Rectal smooth muscle tissue (tissue), 1 donor: ENCODE results near the gene KRTAP5-1.

ENCODE experiments used
- H3K27ac ChIP-seq: one replicate; pipeline ENCODE4 v1.7.0; 2013; ENCODE audit warnings: low read depth, low read length, inconsistent platforms
- H3K27me3 ChIP-seq: one replicate; pipeline ENCODE4 v1.7.0; 2013; ENCODE audit warnings: low read length; ENCODE audit not compliant: control insufficient read depth, insufficient read depth
- H3K36me3 ChIP-seq: one replicate; pipeline ENCODE4 v1.7.0; 2013; ENCODE audit warnings: low read length; ENCODE audit not compliant: control insufficient read depth, insufficient read depth
- H3K4me1 ChIP-seq: one replicate; pipeline ENCODE4 v1.7.0; 2013; ENCODE audit warnings: low read length; ENCODE audit not compliant: control insufficient read depth, insufficient read depth
- H3K4me3 ChIP-seq: one replicate; pipeline ENCODE4 v1.7.0; 2013; ENCODE audit warnings: low read length
- H3K9ac ChIP-seq: one replicate; pipeline ENCODE4 v1.7.0; 2013; ENCODE audit warnings: low read length

Gene KRTAP5-1

GRCh38 chr11:1574933-1575242, 10.2 kb downstream of the KRTAP5-1 start:
- Histone ChIP-seq H3K4me3 (no peak overlapping the region), H3K27me3 (no peaks in the 10 kb centered on the region), H3K4me1 (peaks cover 10% of the 10 kb centered on the region), H3K36me3 (no peaks in the 10 kb centered on the region), H3K27ac (no peak overlapping the region), H3K9ac (no peak overlapping the region)

GRCh38 chr11:1574238-1574932, 10.7 kb downstream of the KRTAP5-1 start:
- H3K9ac ChIP-seq = peak overlapping the region; percentile 56
- peaks cover 14% of the 10 kb centered on the region for H3K4me1 ChIP-seq
- no peaks in the 10 kb centered on the region for H3K27me3 ChIP-seq
- H3K36me3 ChIP-seq = no peaks in the 10 kb centered on the region
- H3K27ac ChIP-seq = peak overlapping the region; percentile 33
- H3K4me3 ChIP-seq = peak overlapping the region; percentile 61

- peak overlapping the region; percentile 56 for H3K9ac ChIP-seq
- H3K27me3 ChIP-seq = no peaks in the 10 kb centered on the region
- peak overlapping the region; percentile 33 for H3K27ac ChIP-seq
- H3K4me3 ChIP-seq = peak overlapping the region; percentile 61
- peaks cover 17% of the 10 kb centered on the region for H3K4me1 ChIP-seq
- H3K36me3 ChIP-seq = no peaks in the 10 kb centered on the region
Observed at GRCh38 chr11:1573903-1574237, 11.2 kb downstream of the KRTAP5-1 start.

GRCh38 chr11:1573077-1573902, 11.8 kb downstream of the KRTAP5-1 start:
- H3K27me3 ChIP-seq = no peaks in the 10 kb centered on the region
- peaks cover 22% of the 10 kb centered on the region for H3K4me1 ChIP-seq
- H3K9ac ChIP-seq = peak overlapping the region; percentile 56
- H3K36me3 ChIP-seq = no peaks in the 10 kb centered on the region
- H3K4me3 ChIP-seq = peak overlapping the region; percentile 61
- H3K27ac ChIP-seq = peak overlapping the region; percentile 33

- Histone ChIP-seq H3K27ac (peak within 1 kb of the TSS; percentile 81), H3K4me1 (peaks cover 23% of the 10 kb centered on the region), H3K36me3 (no peaks in the 10 kb centered on the region), H3K4me3 (peak within 1 kb of the TSS; percentile 67), H3K9ac (peak within 1 kb of the TSS; percentile 56), H3K27me3 (no peaks in the 10 kb centered on the region)
Observed at GRCh38 chr11:1572197-1573076, 12.6 kb downstream of the KRTAP5-1 start, which contains the start of gene DUSP8. TSS of gene DUSP8 (minus strand) at chr11:1572271. CDS start at chr11:1565826, 6,445 bp downstream.

GRCh38 chr11:1571760-1572196, 13.3 kb downstream of the KRTAP5-1 start:
- Histone ChIP-seq H3K36me3 (no peaks in the 10 kb centered on the region), H3K27ac (peak overlapping the region; percentile 81), H3K4me1 (peaks cover 26% of the 10 kb centered on the region), H3K9ac (peak overlapping the region; percentile 40), H3K27me3 (no peaks in the 10 kb centered on the region), H3K4me3 (peak overlapping the region; percentile 67)

GRCh38 chr11:1570896-1571759, 14.0 kb downstream of the KRTAP5-1 start:
- H3K27me3 ChIP-seq = no peaks in the 10 kb centered on the region
- peak overlapping the region; percentile 81 for H3K27ac ChIP-seq
- H3K9ac ChIP-seq = peak overlapping the region; percentile 40
- peak overlapping the region; percentile 67 for H3K4me3 ChIP-seq
- peaks cover 26% of the 10 kb centered on the region for H3K4me1 ChIP-seq
- H3K36me3 ChIP-seq = no peaks in the 10 kb centered on the region

GRCh38 chr11:1570531-1570895, 14.6 kb downstream of the KRTAP5-1 start:
- Histone ChIP-seq H3K27me3 (no peaks in the 10 kb centered on the region), H3K4me3 (peak overlapping the region; percentile 67), H3K36me3 (no peaks in the 10 kb centered on the region), H3K9ac (no peak overlapping the region), H3K4me1 (peaks cover 26% of the 10 kb centered on the region), H3K27ac (peak overlapping the region; percentile 81)

GRCh38 chr11:1570001-1570453, 15.1 kb downstream of the KRTAP5-1 start:
- Histone ChIP-seq H3K4me1 (peaks cover 31% of the 10 kb centered on the region), H3K4me3 (no peak overlapping the region), H3K27me3 (no peaks in the 10 kb centered on the region), H3K27ac (peak overlapping the region; percentile 7), H3K9ac (no peak overlapping the region), H3K36me3 (no peaks in the 10 kb centered on the region)

GRCh38 chr11:1569251-1569780, 15.8 kb downstream of the KRTAP5-1 start:
- Histone ChIP-seq H3K9ac (no peak overlapping the region), H3K27ac (no peak overlapping the region), H3K36me3 (no peaks in the 10 kb centered on the region), H3K4me3 (no peak overlapping the region), H3K27me3 (peaks cover 2% of the 10 kb centered on the region), H3K4me1 (peaks cover 36% of the 10 kb centered on the region)

GRCh38 chr11:1568441-1568911, 16.6 kb downstream of the KRTAP5-1 start:
- no peak overlapping the region for H3K4me3 ChIP-seq
- H3K4me1 ChIP-seq = peaks cover 38% of the 10 kb centered on the region
- H3K36me3 ChIP-seq = no peaks in the 10 kb centered on the region
- peaks cover 2% of the 10 kb centered on the region for H3K27me3 ChIP-seq
- H3K27ac ChIP-seq = no peak overlapping the region
- no peak overlapping the region for H3K9ac ChIP-seq
